Astrocyte (in vitro differentiated cells and primary cell): Measurements from ENCODE around the gene DMWD.

ENCODE experiments used
- EZH2 ChIP-seq: IDR thresholded peaks from 2 replicates; pipeline ENCODE4 v1.6.1; 2012; ENCODE audit warnings: mild to moderate bottlenecking, low read length, inconsistent platforms; ENCODE audit not compliant: insufficient read depth
- TF ChIP-seq, protein P1 (sequence below): IDR thresholded peaks from 2 replicates; pipeline ENCODE4 v1.5.1; 2011; ENCODE audit warnings: low read depth, mild to moderate bottlenecking, inconsistent platforms, low read length, moderate library complexity; ENCODE audit not compliant: insufficient read depth

DNA sequence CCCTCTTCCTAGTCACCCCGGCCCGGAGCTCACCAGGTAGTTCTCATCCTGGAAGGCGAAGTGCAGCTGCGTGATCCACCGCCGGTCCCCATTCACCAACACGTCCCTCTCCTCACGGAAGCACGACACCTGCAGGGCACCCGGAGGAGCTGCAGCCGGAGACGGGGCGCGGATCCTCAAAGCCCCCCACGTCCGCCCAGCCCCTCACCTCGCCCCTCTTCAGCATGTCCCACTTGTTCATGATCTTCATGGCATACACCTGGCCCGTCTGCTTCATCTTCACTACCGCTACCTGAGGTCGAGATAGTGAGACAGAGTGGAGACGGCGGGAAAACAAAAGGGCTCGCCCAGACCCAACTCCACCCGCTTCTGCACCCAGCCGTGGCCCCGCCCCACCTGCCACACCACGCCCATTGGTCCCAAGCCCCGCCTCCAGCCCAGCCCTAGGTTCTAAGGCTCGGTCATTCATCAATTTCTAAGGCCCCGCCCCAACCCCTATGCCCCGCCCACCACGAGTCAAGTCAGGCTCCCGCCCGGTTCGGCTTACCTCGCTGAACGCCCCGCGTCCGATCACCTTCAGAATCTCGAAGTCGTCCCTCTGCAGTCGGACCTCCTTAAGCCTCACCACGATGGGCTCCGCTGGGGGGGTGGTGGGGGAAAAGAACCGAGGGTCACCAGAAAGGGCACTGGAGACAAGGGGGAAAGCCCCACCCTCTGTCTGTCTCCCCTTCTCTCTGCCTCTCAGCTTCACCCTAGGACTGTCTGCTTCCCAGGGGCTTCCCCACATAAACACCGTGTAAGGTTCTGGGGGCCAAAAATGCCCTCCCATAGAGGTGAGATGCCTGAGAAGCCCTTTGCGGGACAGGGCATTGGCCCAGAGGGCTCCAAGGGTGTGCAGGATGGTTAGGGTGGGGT is 13.2 kb downstream of the DMWD start:
- TF ChIP-seq, protein P1, sequence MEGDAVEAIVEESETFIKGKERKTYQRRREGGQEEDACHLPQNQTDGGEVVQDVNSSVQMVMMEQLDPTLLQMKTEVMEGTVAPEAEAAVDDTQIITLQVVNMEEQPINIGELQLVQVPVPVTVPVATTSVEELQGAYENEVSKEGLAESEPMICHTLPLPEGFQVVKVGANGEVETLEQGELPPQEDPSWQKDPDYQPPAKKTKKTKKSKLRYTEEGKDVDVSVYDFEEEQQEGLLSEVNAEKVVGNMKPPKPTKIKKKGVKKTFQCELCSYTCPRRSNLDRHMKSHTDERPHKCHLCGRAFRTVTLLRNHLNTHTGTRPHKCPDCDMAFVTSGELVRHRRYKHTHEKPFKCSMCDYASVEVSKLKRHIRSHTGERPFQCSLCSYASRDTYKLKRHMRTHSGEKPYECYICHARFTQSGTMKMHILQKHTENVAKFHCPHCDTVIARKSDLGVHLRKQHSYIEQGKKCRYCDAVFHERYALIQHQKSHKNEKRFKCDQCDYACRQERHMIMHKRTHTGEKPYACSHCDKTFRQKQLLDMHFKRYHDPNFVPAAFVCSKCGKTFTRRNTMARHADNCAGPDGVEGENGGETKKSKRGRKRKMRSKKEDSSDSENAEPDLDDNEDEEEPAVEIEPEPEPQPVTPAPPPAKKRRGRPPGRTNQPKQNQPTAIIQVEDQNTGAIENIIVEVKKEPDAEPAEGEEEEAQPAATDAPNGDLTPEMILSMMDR = no peak
- TF ChIP-seq EZH2 = no peak
